HepG2 (cell line): ENCODE measurements around the gene STIP1. TPM values are rescaled to one million over a fixed set of nuclear protein-coding genes. Genes with fewer than 3 reads are reported as not detected.

ENCODE experiments used
- HNRNPL ChIP-seq: fragments of 200-400 bp; formaldehyde crosslinking; IDR thresholded peaks from 2 replicates; pipeline ENCODE4 v1.6.1; 2017; ENCODE audit warnings: mild to moderate bottlenecking, low read depth, low read length
- IRF1 ChIP-seq: sonication (generic); formaldehyde crosslinking; IDR thresholded peaks from 2 replicates; pipeline ENCODE4 v1.4.0; 2020; ENCODE audit warnings: low read depth, mild to moderate bottlenecking, missing genetic modification reagents
- MNT ChIP-seq: fragments of 450-650 bp; IDR thresholded peaks from 2 replicates; pipeline ENCODE4 v1.6.1; 2016
- NFKB2 ChIP-seq: sonication (generic); formaldehyde crosslinking; IDR thresholded peaks from 2 replicates; pipeline ENCODE4 v1.4.0; 2020; ENCODE audit warnings: missing genetic modification reagents, borderline replicate concordance
- SPEN ChIP-seq: sonication (generic); formaldehyde crosslinking; IDR thresholded peaks from 2 replicates; pipeline ENCODE4 v1.5.1; 2020; ENCODE audit warnings: low read depth, mild to moderate bottlenecking, missing genetic modification reagents
- TFE3 ChIP-seq: IDR thresholded peaks from 2 replicates; pipeline ENCODE4 v1.6.1; 2016
- ZNF746 ChIP-seq: sonication (generic); formaldehyde crosslinking; IDR thresholded peaks from 2 replicates; pipeline ENCODE4 v1.8.0; 2022; ENCODE audit warnings: mild to moderate bottlenecking, missing genetic modification reagents
- polyA plus RNA-seq, 8 experiments: library from polyadenylated mRNA; depleted of rRNA in 3 of 8; stranded (reverse) in 7 of 8; unstranded in 1 of 8; fragments of >200 nt; fragmentation: Illumina TruSeq in 4 of 8; extraction: Trizol in 4 of 8; gene quantifications; 2 replicates each; pipeline versions ENCODE4 v1.2.1 to v1.2.3, GENCODE V29; 2011 to 2016; ENCODE audit warnings: low read depth in 4 of 8, missing spikeins in 1 of 8, mixed read lengths in 1 of 8; ENCODE audit not compliant: insufficient read depth in 1 of 8
- total RNA-seq, 5 experiments: library from RNA; depleted of rRNA; stranded (reverse); fragments of >200 nt; fragmentation: Illumina TruSeq; extraction: Trizol; gene quantifications; 2 replicates each; pipeline ENCODE4 v1.2.3, GENCODE V29; 2016; ENCODE audit warnings: low read depth in 1 of 5

STIP1 gene
- total and polyA plus RNA-seq, 2 of the 13 experiments (the other 11 are each of a cell fraction or from before 2014, with no cell fraction given), result 81.1 to 217 TPM

- 0 out of 2 replicates have a peak, but pooled peaks have one; percentile 21 for TF ChIP-seq TFE3
- TF ChIP-seq MNT, result no peak
- TF ChIP-seq NFKB2 (CRISPR knock-in tag), result peak; percentile 80; the same call in 1 of the 2 replicates
- TF ChIP-seq HNRNPL, result peak; percentile 83
- 0 out of 2 replicates have a peak, but pooled peaks have one; percentile 19 for TF ChIP-seq ZNF746 (CRISPR knock-in tag)
- TF ChIP-seq SPEN (CRISPR knock-in tag), result peak; percentile 69; the same call in 1 of the 2 replicates
- no peak for TF ChIP-seq IRF1 (CRISPR knock-in tag)
- TF ChIP-seq, all 625 proteins: peak for 113
These were observed 48.8 kb downstream of the STIP1 start (continued) for GRCh38 chr11:64234647-64235379.
